C4-2B (cell line): ENCODE results near the gene EPHA10.

Experiments
- H3K27ac ChIP-seq: fragments of 450-650 bp; 2 replicates; pipeline ENCODE4 v1.5.1; 2017
- CTCF ChIP-seq: fragments of 450-650 bp; conservative IDR thresholded peaks from 2 replicates; pipeline ENCODE4 v1.5.1; 2017; ENCODE audit warnings: mild to moderate bottlenecking
- ZFX ChIP-seq: fragments of 450-650 bp; IDR thresholded peaks from 2 replicates; pipeline ENCODE4 v1.6.1; 2017

Gene EPHA10

DNA sequence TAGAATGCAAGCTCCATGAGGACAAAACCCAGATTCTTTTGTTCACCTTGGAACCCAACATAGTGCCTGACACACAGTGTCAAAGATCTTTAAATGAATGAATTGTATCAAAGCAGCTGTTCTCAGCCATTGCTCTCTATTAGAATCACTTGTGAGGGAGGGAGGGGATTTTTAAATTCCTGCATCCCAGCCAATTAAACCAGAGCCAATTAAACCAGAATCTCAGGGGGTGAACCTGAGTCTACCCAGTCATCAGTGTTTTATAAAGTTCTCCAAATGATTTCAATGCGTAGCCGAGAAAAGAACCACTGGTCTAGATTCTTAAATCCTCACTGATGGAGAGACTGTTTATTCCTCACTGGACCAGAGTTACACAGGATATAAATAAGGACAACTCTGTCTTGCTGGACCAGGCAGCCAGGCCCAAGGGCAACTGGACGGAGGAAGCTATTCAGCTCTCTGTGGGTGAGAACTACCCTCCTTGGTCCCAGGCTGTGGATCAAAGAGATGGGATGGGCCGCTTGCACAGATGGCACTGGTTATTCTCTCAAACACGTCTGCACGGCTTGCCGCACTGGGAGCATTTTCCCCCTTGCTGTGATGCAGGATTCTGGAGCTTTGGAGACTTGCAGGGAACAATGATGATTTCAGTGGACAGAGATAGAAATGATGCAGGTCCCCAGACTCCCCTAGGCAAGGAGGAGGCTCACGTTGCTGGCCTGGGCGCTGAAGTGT lies 92.6 kb downstream of the EPHA10 start:
- no peak for TF ChIP-seq CTCF
- H3K27ac ChIP-seq: no peak overlapping the region

GRCh38 chr1:37671261-37671660 lies 93.7 kb downstream of the EPHA10 start:
- TF ChIP-seq ZFX (no peak), CTCF (no peak)
- H3K27ac ChIP-seq: no peak overlapping the region

DNA sequence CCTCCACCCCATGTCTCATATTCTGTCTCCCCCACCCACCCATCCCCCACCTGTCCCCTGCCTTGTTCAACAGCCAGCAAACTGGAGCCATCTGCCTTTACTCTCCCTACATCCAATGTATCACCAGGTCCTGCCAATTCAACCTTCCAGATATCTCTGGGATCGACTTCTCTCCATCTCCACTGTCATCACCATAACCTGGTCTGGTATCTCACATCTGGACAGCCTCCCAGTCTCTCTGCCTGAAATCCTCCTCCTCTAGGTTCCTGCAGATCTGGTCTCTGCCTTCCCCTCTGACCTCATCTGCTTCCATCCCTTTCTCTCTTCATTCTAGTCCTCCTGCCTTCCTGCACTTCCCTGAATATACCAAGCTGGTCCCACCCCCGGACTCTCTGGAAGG lies 94.8 kb downstream of the EPHA10 start:
- TF ChIP-seq CTCF: no peak

GRCh38 chr1:37667023-37667671 lies 97.8 kb downstream of the EPHA10 start:
- TF ChIP-seq ZFX: no peak
- TF ChIP-seq CTCF: no peak
- no peak overlapping the region for H3K27ac ChIP-seq

More for the DNA sequence above, 94.8 kb downstream of the EPHA10 start:
- no peak overlapping the region for H3K27ac ChIP-seq

DNA sequence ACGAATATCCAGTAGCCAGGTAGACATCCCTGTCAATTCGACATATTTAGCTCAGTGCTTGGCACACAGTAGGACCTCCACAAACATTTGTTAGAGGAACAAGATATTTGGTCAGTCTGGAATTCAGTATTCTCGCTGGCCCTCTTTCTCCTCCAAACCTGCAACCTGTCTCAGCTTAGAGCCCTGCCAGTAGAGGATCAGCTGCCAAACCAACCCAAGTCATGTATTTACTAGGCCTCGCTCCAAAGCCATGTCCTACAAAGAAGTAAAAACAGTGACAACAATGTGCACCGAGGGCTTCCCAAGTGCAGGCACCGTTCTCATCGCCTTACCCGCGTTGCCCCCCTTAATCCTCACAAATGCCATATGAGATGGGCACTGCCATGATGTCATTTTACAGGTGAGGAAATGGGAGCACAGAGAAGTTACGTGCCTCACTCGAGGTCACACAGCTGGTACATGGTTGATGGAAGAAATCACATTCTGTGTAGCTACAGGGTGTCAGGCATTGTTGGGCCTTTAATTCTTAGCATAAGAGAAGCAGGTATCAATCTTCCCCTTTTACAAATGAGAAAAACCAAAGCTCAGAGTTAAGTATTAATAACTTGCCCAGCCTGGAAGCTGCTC lies 98.6 kb downstream of the EPHA10 start:
- TF ChIP-seq ZFX (no peak), CTCF (no peak)
- H3K27ac ChIP-seq: no peak overlapping the region
